OCI-LY7 (cell line): Measurements from ENCODE around the gene PSMD5. TPM values are rescaled to one million over a fixed set of nuclear protein-coding genes. Genes with fewer than 3 reads are reported as not detected.

Source experiments
- BruUV-seq: library from RNA; stranded (reverse); fragments of 400-500 nt; replicated peaks from 2 replicates; lab custom pipeline; 2021; lab: Mats Ljungman, UMichigan
- CTCF ChIA-PET: fragments of 300-600 bp; sonication (Branson Sonifier 250); formaldehyde crosslinking; loops from one replicate; lab custom pipeline; 2022; ENCODE audit warnings: antibody characterized with exemption; ENCODE audit not compliant: unreplicated experiment; lab: Charles Lee
- POLR2A ChIA-PET: fragments of 300-600 bp; sonication (Branson Sonifier 250); formaldehyde crosslinking; loops from one replicate; lab custom pipeline; 2022; ENCODE audit warnings: antibody characterized with exemption; lab: Charles Lee
- DNase-seq: peaks from one replicate; pipeline ENCODE4 v3.0.0-alpha.2; 2015; ENCODE audit warnings: low spot score
- H2AFZ ChIP-seq: fragments of 200-600 bp; sonication (generic), shearing (Covaris generic); 2 replicates; pipeline ENCODE4 v1.6.1; 2014; ENCODE audit warnings: mild to moderate bottlenecking, antibody characterized with exemption, low read length, moderate library complexity
- H3K27ac ChIP-seq: fragments of 200-600 bp; sonication (generic); 2 replicates; pipeline ENCODE4 v1.5.1; 2014; ENCODE audit warnings: mixed run types, low read depth, mild to moderate bottlenecking, moderate library complexity, low read length, inconsistent platforms; ENCODE audit not compliant: poor library complexity, severe bottlenecking
- H3K36me3 ChIP-seq: fragments of 200-600 bp; sonication (generic); 2 replicates; pipeline ENCODE4 v1.6.1; 2014; ENCODE audit warnings: mild to moderate bottlenecking, antibody characterized with exemption, low read length, moderate library complexity, mixed read lengths; ENCODE audit not compliant: insufficient read depth
- H3K4me1 ChIP-seq: fragments of 200-600 bp; sonication (generic); 2 replicates; pipeline ENCODE4 v1.5.1; 2014; ENCODE audit warnings: mild to moderate bottlenecking, low read length; ENCODE audit not compliant: insufficient read depth, poor library complexity, severe bottlenecking
- H3K4me2 ChIP-seq: fragments of 200-600 bp; sonication (generic); 2 replicates; pipeline ENCODE4 v1.6.1; 2014; ENCODE audit warnings: mild to moderate bottlenecking, low read length
- H3K4me3 ChIP-seq: fragments of 200-600 bp; sonication (generic); 2 replicates; pipeline ENCODE4 v1.5.1; 2014; ENCODE audit warnings: mild to moderate bottlenecking, low read depth, low read length; ENCODE audit not compliant: poor library complexity, severe bottlenecking
- H3K79me2 ChIP-seq: fragments of 200-600 bp; sonication (generic); 2 replicates; pipeline ENCODE4 v1.6.1; 2016; ENCODE audit warnings: low read depth, mild to moderate bottlenecking, low read length, moderate library complexity, mixed read lengths; ENCODE audit not compliant: insufficient read depth
- H3K9me2 ChIP-seq: fragments of 200-600 bp; sonication (generic); 2 replicates; pipeline ENCODE4 v1.6.1; 2016; ENCODE audit warnings: mild to moderate bottlenecking, low read length, mixed read lengths; ENCODE audit not compliant: insufficient read depth
- H3K9me3 ChIP-seq: fragments of 200-600 bp; sonication (generic); 2 replicates; pipeline ENCODE4 v1.6.1; 2014; ENCODE audit warnings: mild to moderate bottlenecking, mixed run types, low read length, mixed read lengths
- H4K20me1 ChIP-seq: fragments of 200-600 bp; sonication (generic); 2 replicates; pipeline ENCODE4 v1.6.1; 2014; ENCODE audit warnings: mild to moderate bottlenecking, antibody characterized with exemption, low read length, moderate library complexity, mixed read lengths; ENCODE audit not compliant: insufficient read depth
- EZH2phosphoT487 ChIP-seq: fragments of 200-600 bp; sonication (generic); IDR thresholded peaks from 2 replicates; pipeline ENCODE4 v1.6.1; 2018; ENCODE audit warnings: low read depth, borderline replicate concordance, mild to moderate bottlenecking, mixed run types, antibody characterized with exemption, low read length, moderate library complexity, mixed read lengths
- intact Hi-C: fragments of 100-400 bp; cut with micrococcal nuclease; formaldehyde crosslinking; loops from one replicate; pipeline ENCODE4 v1.10.0; 2022; ENCODE audit not compliant: unreplicated experiment
- total RNA-seq, 2 experiments: library from RNA; depleted of rRNA in 1 of 2; stranded (reverse); fragments of >200 nt in 1 of 2; shearing (Covaris generic) in 1 of 2; gene quantifications; 2 replicates each; pipeline ENCODE4 v1.2.3, GENCODE V29; 2014 to 2022
- TF ChIP-seq, protein P1 (sequence below): fragments of 200-600 bp; sonication (generic); conservative IDR thresholded peaks from 2 replicates; pipeline ENCODE4 v1.5.1; 2014; ENCODE audit warnings: mild to moderate bottlenecking, antibody characterized with exemption, low read length, moderate library complexity, mixed read lengths

Gene PSMD5
- total RNA-seq, 2 experiments from 2014 or later: 12.0 to 33.3 TPM

DNA sequence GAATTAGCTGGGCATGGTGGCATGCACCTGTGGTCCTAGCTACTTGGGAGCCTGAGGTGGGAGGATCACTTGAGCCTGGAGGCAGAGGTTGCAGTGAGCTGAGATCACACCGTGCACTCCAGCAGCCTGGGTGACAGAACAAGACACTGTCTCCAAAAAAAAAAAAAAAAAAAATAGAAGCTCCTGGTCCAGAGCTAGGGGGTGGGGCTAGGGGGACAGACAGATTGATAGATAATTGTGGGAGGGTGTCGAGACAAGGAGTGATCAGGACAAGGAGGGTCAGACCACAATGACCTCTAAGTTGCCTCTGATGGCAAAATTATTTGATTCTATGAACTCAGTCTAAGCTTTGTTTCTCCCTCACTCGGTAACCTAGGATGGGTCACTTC is 40.9 kb upstream of the PSMD5 start:
- Histone ChIP-seq H3K4me2 (peak overlapping the region; percentile 36; the same call in 1 of the 2 replicates), H4K20me1 (no peaks in the 10 kb centered on the region), H3K4me3 (no peak overlapping the region), H3K9me3 (no peaks in the 10 kb centered on the region), H3K9me2 (no peaks in the 10 kb centered on the region), H3K4me1 (peaks cover 89% of the 10 kb centered on the region), H3K79me2 (no peaks in the 10 kb centered on the region), H3K36me3 (no peaks in the 10 kb centered on the region), H2AFZ (no peak overlapping the region; the same call in 1 of the 2 replicates), H3K27ac (peak overlapping the region; percentile 8)
- BruUV-seq: no TSS peak
- DNase-seq: no peak
- intact Hi-C loops: no loop called here
- ChIA-PET CTCF (interaction anchor here (0.6 kb wide), 1 partner anchor 20 kb away, joined by 5 read pairs; no protein-coding TSS in a partner anchor), POLR2A (interaction anchor here (0.7 to 16.9 kb wide), 8 partner anchors 8 to 46 kb away, joined by 3 to 372 read pairs (median 6); partner anchors contain the start of gene TRAF1)
- TF ChIP-seq EZH2phosphoT487: no peak
- TF ChIP-seq, protein P1, sequence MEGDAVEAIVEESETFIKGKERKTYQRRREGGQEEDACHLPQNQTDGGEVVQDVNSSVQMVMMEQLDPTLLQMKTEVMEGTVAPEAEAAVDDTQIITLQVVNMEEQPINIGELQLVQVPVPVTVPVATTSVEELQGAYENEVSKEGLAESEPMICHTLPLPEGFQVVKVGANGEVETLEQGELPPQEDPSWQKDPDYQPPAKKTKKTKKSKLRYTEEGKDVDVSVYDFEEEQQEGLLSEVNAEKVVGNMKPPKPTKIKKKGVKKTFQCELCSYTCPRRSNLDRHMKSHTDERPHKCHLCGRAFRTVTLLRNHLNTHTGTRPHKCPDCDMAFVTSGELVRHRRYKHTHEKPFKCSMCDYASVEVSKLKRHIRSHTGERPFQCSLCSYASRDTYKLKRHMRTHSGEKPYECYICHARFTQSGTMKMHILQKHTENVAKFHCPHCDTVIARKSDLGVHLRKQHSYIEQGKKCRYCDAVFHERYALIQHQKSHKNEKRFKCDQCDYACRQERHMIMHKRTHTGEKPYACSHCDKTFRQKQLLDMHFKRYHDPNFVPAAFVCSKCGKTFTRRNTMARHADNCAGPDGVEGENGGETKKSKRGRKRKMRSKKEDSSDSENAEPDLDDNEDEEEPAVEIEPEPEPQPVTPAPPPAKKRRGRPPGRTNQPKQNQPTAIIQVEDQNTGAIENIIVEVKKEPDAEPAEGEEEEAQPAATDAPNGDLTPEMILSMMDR: no peak

DNA sequence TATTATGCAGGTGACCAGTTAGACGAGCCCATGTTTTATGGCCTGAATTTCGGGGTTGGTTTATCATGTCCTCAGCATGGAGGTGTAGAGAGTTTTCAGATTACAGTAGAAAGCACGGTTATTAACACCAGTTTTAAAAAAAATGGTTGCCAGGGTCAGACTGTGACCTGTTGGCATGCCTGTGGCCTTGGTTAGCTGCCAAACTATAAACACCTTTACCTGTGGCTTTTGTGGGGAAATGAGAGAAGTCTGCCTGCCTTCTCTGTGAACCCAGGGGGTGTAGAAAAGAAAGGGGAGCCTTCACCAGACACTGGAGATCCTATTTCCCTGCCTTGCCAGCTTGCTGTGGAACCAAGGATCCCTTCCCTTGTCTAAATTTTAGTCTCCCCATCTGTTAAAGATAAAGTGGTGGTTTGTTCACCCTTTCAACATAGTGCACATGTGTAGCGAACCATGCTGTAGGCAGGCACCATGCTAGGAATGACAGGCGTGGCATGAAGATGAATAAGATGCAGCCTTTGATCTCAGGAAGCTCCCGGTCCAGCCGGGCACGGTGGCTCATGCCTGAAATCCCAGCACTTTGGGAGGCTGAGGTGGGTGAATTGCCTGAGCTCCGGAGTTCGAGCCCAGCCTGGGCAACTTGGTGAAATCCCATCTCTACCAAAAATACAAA is 40.3 kb upstream of the PSMD5 start:
- CTCF ChIA-PET: interaction anchor here (0.9 kb wide), 1 partner anchor 14 kb away, joined by 3 read pairs; no protein-coding TSS in a partner anchor
- H3K4me2 ChIP-seq: peak overlapping the region; percentile 36
- no peaks in the 10 kb centered on the region for H3K9me3 ChIP-seq

More for the DNA sequence above, 40.3 kb upstream of the PSMD5 start:
- Histone ChIP-seq H3K4me3 (no peak overlapping the region), H2AFZ (peak overlapping the region; percentile 29; the same call in 1 of the 2 replicates), H4K20me1 (no peaks in the 10 kb centered on the region), H3K36me3 (no peaks in the 10 kb centered on the region), H3K4me1 (peaks cover 89% of the 10 kb centered on the region), H3K27ac (peak overlapping the region; percentile 8), H3K79me2 (peaks cover under 1% of the 10 kb centered on the region; the same call in 1 of the 2 replicates), H3K9me2 (no peaks in the 10 kb centered on the region)
- TF ChIP-seq, protein P1: no peak
- TF ChIP-seq EZH2phosphoT487: no peak
- no TSS peak for BruUV-seq
- DNase-seq: no peak
- intact Hi-C loops: no loop called here
- POLR2A ChIA-PET: interaction anchor here (0.7 to 16.9 kb wide), 8 partner anchors 9 to 47 kb away, joined by 3 to 372 read pairs (median 6); partner anchors contain the start of gene TRAF1
